GM12873 (cell line): ENCODE data around the gene HYAL1.

Source experiments
- TF ChIP-seq, protein P1 (sequence below): IDR thresholded peaks from 2 replicates; pipeline ENCODE4 v1.5.1; 2012; ENCODE audit warnings: low read depth, mild to moderate bottlenecking, moderate library complexity, low read length, control low read depth; ENCODE audit not compliant: insufficient read depth; ENCODE audit errors: missing control alignments

Gene HYAL1

DNA sequence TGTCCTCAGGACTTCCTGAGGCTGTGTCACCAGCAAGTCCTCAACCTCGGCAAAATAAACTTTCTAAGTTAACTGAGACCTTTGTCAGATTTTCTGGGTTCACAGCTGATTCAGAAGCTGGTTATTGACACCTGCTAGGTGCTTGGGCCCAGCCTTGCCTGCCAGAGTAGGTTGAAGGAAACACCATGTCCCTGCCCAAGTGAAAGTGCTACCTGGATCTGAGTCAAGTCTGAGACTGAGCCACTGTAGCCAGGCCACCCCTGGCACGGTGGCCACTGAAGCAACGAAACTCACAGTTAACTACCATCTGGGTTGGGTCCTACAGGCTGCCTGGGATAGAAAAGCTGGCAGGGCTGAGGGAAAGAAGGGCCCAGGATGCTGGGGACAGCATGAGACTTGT, 11.0 kb upstream of the HYAL1 start:
- TF ChIP-seq, protein P1, sequence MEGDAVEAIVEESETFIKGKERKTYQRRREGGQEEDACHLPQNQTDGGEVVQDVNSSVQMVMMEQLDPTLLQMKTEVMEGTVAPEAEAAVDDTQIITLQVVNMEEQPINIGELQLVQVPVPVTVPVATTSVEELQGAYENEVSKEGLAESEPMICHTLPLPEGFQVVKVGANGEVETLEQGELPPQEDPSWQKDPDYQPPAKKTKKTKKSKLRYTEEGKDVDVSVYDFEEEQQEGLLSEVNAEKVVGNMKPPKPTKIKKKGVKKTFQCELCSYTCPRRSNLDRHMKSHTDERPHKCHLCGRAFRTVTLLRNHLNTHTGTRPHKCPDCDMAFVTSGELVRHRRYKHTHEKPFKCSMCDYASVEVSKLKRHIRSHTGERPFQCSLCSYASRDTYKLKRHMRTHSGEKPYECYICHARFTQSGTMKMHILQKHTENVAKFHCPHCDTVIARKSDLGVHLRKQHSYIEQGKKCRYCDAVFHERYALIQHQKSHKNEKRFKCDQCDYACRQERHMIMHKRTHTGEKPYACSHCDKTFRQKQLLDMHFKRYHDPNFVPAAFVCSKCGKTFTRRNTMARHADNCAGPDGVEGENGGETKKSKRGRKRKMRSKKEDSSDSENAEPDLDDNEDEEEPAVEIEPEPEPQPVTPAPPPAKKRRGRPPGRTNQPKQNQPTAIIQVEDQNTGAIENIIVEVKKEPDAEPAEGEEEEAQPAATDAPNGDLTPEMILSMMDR: no peak

- TF ChIP-seq, protein P1: no peak
Measured at GRCh38 chr3:50304601-50305000, 1.2 kb upstream of the HYAL1 start.

DNA sequence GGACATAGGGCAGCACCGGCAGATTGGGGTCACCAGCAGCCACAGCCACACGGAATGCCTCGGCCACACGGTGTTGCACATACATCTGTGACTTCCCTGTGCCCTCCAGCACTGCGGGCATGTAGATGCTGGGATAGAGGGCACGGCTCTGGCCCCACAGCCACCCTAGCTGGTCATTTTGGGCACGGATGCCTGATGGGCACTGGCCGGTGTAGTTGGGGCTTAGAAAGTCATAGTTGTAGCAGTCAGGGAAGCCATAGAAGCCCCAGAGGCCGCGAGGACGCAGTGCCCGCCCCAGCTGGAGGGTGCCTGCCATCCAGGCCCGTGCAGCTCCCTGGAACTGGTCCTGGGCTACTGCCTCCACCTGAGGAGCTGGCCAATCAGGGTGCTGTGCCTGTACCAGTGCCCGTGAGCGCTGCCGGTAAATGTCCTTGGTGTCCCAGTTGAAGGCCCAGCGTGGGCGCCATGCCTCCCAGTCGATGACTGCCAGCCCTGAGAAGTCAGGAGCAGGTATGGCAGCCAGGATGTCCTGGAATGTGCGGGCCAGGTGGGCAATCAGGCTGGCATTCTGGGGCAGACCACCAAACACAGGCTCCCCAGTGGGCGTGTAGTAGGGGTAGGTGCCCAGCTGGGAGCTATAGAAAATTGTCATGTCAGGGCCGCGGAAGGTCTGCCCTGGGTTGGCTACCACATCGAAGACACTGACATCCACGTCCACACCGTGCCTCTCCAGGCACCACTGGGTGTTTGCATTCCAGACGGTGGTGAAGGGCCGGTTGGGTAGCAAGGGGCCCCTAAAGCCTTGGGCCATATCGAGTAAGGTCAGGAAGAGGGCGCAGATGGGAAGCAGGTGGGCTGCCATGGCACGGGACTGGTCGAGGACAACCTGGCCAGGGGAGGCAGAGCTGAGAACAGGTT, 1.0 kb downstream of the HYAL1 start:
- TF ChIP-seq, protein P1: no peak

DNA sequence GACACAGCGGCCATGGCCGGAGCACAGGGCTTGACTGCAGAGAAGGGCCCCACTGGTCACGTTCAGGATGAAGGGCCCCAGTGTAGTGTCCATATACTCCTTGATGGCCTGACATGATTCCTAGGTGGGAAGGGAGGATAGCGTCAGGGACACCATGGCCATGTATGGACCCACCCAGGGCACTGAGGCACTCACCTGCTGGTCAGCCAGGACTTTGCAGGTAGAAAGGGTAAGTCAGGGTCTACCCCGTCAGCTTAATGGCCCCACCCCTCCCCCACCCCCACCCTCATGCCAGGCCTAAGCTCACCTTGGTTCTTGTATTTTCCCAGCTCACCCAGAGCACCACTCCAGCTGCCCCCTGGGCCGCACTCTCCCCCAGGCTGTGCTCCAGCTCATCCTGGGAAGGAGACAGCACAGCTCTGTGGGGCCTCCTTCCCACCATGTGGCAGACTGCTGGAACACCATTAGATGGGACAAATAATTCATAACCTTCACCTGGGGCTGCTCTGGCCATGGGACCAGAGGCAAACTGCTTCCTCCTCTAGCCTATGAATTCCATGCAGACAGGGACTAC, 2.6 kb downstream of the HYAL1 start:
- TF ChIP-seq, protein P1: no peak

GRCh38 chr3:50299929-50300680, 3.3 kb downstream of the HYAL1 start:
- TF ChIP-seq, protein P1: no peak

- TF ChIP-seq, protein P1: no peak
Measured at GRCh38 chr3:50299638-50299928, 3.8 kb downstream of the HYAL1 start.
